ENCODE data around the gene WDR46. TPM values are rescaled to one million over a fixed set of nuclear protein-coding genes. Genes with fewer than 3 reads are reported as not detected.
A peak's percentile ranks its signal among the peaks of the same experiment; 100 is the strongest.

WDR46 gene
- total and polyA plus RNA-seq, 2 of the 13 experiments (the other 11 are each of a cell fraction or from before 2014, with no cell fraction given) = 47.4 to 105 TPM

GRCh38 chr6:33288921-33289783, at the start of gene WDR46, which contains the start of gene PFDN6 (continued):
- TF ChIP-seq ZSCAN9 (CRISPR knock-in tag; IDR thresholded peaks at IDR 0.05; ENCODE audit: borderline replicate concordance) (no peak), GRHL1 (CRISPR knock-in tag; conservative IDR thresholded peaks at IDR 0.05) (no peak), MTF2 (CRISPR knock-in tag; IDR thresholded peaks at IDR 0.05; ENCODE audit: borderline replicate concordance) (no peak), ZNF512 (CRISPR knock-in tag; IDR thresholded peaks at IDR 0.05) (no peak), E2F1 (CRISPR knock-in tag; IDR thresholded peaks at IDR 0.05) (no peak), NFRKB (IDR thresholded peaks at IDR 0.05) (no peak), FOXO4 (CRISPR knock-in tag; conservative IDR thresholded peaks at IDR 0.05) (no peak), ZNF232 (CRISPR knock-in tag; IDR thresholded peaks at IDR 0.05; ENCODE audit: borderline replicate concordance) (no peak; the same call in 1 of the 2 replicates), TBX2 (CRISPR knock-in tag; IDR thresholded peaks at IDR 0.05; ENCODE audit: borderline replicate concordance) (peak; percentile 50; the same call in 1 of the 2 replicates), NONO (IDR thresholded peaks at IDR 0.05) (no peak), NONO (CRISPR knock-in tag; conservative IDR thresholded peaks at IDR 0.05) (peak; percentile 81), ZNF75D (CRISPR knock-in tag; IDR thresholded peaks at IDR 0.05; ENCODE audit: borderline replicate concordance) (no peak), ZBTB26 (CRISPR knock-in tag; IDR thresholded peaks at IDR 0.05; ENCODE audit: borderline replicate concordance) (no peak), ZNF564 (CRISPR knock-in tag; IDR thresholded peaks at IDR 0.05) (no peak), JUN (CRISPR knock-in tag; IDR thresholded peaks at IDR 0.05) (no peak; the same call in 1 of the 2 replicates), SRF (IDR thresholded peaks at IDR 0.05; ENCODE audit: low read depth, low read length) (0 out of 2 replicates have a peak, but pooled peaks have one; percentile 48), PBX2 (CRISPR knock-in tag; IDR thresholded peaks at IDR 0.05) (no peak), RELA (CRISPR knock-in tag; IDR thresholded peaks at IDR 0.05) (no peak), GTF3A (CRISPR knock-in tag; conservative IDR thresholded peaks at IDR 0.05) (peak; percentile 60; the same call in 1 of the 2 replicates), JARID2 (CRISPR knock-in tag; IDR thresholded peaks at IDR 0.05; ENCODE audit: insufficient replicate concordance) (no peak), ZNF367 (CRISPR knock-in tag; IDR thresholded peaks at IDR 0.05; ENCODE audit: borderline replicate concordance) (no peak)
